Neuron (in vitro differentiated cells): ENCODE results near the gene SLC66A2.

ENCODE experiments used
- H2AFZ ChIP-seq: one replicate; pipeline ENCODE4 v1.6.1; 2013; ENCODE audit warnings: low read depth, mild to moderate bottlenecking, inconsistent platforms, low read length, moderate library complexity
- H3K27me3 ChIP-seq: one replicate; pipeline ENCODE4 v1.6.1; 2013; ENCODE audit warnings: low read length; ENCODE audit not compliant: insufficient read depth
- H3K36me3 ChIP-seq: one replicate; pipeline ENCODE4 v1.6.1; 2013; ENCODE audit warnings: low read length; ENCODE audit not compliant: insufficient read depth
- H3K4me1 ChIP-seq: one replicate; pipeline ENCODE4 v1.6.1; 2013; ENCODE audit warnings: low read length; ENCODE audit not compliant: insufficient read depth
- H3K4me3 ChIP-seq: 2 replicates; pipeline ENCODE4 v1.5.1; 2013; ENCODE audit warnings: mild to moderate bottlenecking, low read length, moderate library complexity
- H3K9me3 ChIP-seq: one replicate; pipeline ENCODE4 v1.6.1; 2013; ENCODE audit warnings: low read length

Gene SLC66A2

DNA sequence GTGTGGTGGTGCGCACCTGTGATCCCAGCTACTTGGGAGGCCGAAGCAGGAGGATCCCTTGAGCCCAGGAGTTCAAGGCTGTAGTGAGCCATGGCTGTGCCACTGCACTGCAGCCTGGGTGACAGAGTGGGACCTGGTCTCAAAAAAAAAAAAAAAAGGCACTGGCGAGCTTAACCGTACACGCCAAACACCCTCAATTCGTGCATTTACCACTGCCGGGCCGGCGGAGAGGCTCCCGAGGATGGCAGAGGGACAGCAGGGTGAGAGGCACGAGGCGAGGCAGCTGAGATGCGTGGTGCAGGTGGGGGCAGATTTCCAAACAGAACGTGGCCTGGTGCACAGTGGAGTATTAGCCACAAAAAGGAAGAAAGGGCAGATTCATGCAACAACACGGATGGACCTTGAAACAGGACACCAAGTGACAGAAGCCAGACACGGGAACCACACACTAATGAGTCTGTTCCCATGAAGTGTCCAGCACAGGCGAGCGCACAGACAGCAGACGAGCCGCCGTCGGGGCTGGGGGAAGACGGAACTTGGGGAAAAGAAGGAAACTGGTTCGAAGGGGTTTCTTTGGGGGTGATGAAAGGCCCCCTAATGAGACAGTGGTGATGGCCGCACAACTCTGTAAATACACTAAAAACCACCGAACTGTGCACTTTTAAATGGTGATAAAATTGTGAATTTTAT, 27.4 kb downstream of the SLC66A2 start:
- H3K4me1 ChIP-seq: no peaks in the 10 kb centered on the region
- H3K36me3 ChIP-seq: peaks cover 32% of the 10 kb centered on the region
- H3K9me3 ChIP-seq: peaks cover 37% of the 10 kb centered on the region
- H3K27me3 ChIP-seq: no peaks in the 10 kb centered on the region
- H2AFZ ChIP-seq: no peak overlapping the region
- no peak overlapping the region for H3K4me3 ChIP-seq

DNA sequence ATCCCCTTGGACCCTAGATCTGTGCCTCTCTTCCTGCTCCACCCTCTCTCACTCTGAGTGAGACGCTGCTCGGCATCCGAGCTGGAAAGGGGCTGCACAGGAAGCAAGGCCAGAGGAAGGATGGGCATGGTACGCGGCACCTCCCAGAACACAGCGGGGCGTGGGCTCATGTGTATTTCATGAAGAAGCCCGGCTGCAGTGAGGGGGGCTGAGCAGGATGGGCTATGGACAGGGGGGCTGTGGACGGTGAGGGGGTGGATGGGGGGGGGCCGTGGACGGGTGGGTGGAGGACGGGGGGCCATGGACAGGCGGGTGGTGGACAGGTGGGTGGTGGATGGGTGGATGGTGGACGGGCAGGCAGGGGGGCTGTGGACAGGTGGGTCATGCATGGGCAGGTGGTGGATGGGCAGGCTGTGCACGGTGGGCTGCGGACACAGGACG, 28.5 kb downstream of the SLC66A2 start:
- Histone ChIP-seq H2AFZ (no peak overlapping the region), H3K9me3 (peaks cover 37% of the 10 kb centered on the region), H3K27me3 (no peaks in the 10 kb centered on the region), H3K36me3 (peaks cover 32% of the 10 kb centered on the region), H3K4me3 (no peak overlapping the region), H3K4me1 (no peaks in the 10 kb centered on the region)

DNA sequence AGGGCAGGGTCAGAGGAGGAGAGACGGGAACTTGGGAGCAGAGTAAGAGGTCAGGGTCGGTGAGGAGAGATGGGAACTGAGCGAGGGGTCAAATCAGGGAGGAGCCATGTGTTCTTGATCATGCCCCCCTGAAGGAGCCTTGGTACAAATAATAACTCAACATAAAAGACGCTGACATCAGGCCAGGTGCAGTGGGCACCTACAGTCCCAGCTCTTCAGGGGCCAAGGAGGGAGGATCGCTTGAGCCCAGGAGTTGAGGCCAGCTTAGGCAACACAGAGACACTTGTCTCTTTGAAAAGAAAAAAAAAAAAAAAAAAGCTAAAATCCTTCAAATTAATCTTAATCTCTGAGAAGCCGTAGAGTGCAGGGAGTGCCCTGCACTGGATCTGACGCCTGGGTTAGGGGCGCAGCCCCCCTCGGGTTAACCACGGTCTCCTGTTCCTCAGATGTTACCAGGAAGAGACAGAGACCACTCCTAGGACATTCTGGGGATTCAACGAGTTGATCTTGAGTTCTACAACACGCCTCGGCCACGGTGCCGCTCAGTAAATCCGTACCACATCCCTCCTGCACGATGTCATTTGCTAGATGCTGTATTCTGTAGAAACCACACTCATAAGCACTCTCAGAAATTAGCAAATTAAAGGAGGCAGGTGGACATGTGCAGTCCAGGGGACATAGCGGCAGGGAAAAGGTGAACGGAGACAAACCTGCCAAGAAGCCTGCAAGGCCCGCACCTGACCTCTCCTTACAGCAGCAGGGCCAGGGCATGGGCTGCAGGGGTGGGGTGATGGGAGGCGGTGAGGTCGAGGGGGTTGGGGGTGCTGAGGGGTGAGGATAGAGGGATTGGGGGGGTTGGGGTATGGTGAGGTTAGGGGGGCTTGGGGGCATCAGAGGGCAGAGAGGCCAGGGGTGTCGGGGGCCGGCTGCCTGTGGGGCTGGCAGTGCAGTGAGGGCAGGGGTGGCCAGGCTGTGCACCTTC, 29.2 kb downstream of the SLC66A2 start:
- no peak overlapping the region for H2AFZ ChIP-seq
- H3K36me3 ChIP-seq: peaks cover 40% of the 10 kb centered on the region
- no peaks in the 10 kb centered on the region for H3K4me1 ChIP-seq
- peaks cover 39% of the 10 kb centered on the region for H3K9me3 ChIP-seq
- no peaks in the 10 kb centered on the region for H3K27me3 ChIP-seq
- H3K4me3 ChIP-seq: no peak overlapping the region

DNA sequence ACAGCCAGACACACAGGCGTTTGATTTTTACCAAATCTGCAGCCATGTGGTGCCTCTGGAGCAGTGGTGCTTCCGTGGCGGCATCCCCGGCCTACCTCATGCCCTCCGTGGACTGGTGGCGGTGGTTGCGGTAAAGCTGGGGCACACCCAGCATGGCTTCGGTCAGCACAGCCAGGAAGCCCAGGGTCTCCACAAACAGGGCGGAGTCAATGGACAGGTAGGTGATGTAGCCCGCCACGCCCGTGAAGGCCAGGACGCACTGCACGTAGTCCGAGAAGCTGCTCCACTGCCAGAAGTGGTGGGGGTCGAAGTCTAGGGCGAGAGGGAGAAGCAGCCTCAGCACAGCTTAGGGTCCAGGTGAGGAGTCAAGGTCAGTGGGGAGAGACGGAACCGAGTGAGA, 32.4 kb downstream of the SLC66A2 start:
- Histone ChIP-seq H2AFZ (no peak overlapping the region), H3K4me1 (no peaks in the 10 kb centered on the region), H3K9me3 (peaks cover 50% of the 10 kb centered on the region), H3K27me3 (no peaks in the 10 kb centered on the region), H3K36me3 (peaks cover 57% of the 10 kb centered on the region), H3K4me3 (no peak overlapping the region)

DNA sequence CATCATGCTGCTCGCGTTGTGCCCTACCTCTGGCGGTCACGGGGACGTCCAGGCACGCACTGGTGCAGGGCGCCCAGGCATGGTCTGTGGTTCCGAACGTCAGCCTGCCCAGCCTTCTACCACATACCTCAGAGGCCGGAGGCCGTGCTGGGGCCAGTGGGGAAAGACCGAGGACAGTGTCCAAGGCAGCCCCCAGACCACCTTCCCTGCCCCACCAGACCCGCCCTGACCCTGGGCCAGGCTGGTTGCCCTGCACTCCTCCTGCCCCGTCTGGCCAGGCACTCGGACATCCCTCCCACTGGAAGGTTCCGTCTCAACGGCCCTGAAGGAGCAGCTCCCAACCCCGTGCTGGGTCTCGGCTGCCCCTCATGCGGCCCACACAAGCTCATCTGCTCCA, 32.8 kb downstream of the SLC66A2 start:
- Histone ChIP-seq H2AFZ (no peak overlapping the region), H3K4me1 (no peaks in the 10 kb centered on the region), H3K9me3 (peaks cover 46% of the 10 kb centered on the region), H3K4me3 (no peak overlapping the region), H3K36me3 (peaks cover 54% of the 10 kb centered on the region), H3K27me3 (no peaks in the 10 kb centered on the region)

DNA sequence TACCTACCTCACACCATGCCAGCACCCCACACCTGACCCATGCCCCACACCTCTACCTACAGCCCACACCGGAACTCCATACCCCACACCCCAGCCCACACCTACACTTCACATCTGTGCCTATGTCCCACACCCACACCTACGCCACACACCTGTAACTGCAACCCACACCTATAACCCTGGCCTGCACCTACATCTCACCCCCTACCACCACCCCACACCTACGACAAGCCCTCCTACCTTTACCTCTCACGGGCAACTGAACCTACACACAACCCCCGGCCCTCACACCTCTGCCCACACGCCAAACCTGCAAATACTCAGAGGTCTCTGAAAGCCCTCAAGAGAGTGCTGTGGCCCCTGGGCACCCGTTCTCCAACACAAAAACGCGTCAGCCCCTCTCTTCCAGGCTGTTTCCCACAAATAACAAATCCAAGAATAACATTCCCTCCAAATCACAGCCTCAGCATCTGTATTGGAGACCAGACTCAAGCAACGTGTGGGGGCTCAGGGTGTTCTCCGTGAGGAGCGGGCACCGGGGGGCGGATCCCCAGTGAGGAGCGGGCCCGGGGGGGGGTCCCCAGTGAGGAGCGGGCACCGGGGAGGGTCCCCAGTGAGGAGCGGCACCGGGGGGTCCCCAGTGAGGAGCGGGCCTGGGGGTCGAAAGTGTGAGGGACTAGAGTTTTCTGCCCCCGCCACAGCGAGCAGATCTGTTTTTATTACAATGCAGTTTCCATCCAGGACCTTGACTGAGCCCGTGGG, 33.4 kb downstream of the SLC66A2 start:
- Histone ChIP-seq H3K36me3 (peaks cover 49% of the 10 kb centered on the region), H3K4me3 (no peak overlapping the region), H3K9me3 (peaks cover 42% of the 10 kb centered on the region), H2AFZ (no peak overlapping the region), H3K27me3 (no peaks in the 10 kb centered on the region), H3K4me1 (no peaks in the 10 kb centered on the region)

DNA sequence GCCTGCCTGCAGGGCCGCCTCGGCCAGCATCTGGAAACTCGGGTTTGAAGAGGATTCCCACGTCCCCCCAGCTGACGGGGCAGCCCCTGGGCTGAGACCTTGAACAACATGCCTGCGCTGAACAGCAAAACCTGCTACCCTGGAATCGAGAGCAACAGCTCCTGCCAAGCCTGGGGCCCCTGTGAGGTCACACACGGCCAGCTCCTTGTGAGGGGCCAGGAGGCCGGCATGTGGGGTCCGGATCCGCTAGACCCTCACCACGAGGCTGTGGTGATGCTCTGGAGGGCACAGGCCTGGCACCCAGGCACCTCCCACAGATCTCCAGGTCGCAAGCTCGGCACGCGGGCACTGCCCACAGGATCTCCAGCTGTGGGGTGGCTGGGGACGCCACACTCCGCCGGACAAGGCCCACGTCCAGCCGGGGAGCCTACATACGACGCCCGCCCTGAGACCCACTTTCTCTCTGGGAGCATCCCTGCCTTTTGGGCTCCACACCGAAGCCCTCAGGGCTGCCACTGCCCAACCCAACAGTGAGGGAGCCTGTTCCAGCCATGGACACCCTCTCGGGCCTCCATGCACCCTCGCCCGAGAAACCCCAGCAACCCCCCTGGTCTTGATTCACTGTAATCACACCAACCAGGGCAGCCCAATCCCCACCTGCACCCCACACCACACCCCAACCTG, 34.1 kb downstream of the SLC66A2 start:
- H2AFZ ChIP-seq: no peak overlapping the region
- H3K9me3 ChIP-seq: peaks cover 41% of the 10 kb centered on the region
- H3K27me3 ChIP-seq: no peaks in the 10 kb centered on the region
- H3K4me1 ChIP-seq: no peaks in the 10 kb centered on the region
- H3K36me3 ChIP-seq: peaks cover 49% of the 10 kb centered on the region
- H3K4me3 ChIP-seq: no peak overlapping the region

DNA sequence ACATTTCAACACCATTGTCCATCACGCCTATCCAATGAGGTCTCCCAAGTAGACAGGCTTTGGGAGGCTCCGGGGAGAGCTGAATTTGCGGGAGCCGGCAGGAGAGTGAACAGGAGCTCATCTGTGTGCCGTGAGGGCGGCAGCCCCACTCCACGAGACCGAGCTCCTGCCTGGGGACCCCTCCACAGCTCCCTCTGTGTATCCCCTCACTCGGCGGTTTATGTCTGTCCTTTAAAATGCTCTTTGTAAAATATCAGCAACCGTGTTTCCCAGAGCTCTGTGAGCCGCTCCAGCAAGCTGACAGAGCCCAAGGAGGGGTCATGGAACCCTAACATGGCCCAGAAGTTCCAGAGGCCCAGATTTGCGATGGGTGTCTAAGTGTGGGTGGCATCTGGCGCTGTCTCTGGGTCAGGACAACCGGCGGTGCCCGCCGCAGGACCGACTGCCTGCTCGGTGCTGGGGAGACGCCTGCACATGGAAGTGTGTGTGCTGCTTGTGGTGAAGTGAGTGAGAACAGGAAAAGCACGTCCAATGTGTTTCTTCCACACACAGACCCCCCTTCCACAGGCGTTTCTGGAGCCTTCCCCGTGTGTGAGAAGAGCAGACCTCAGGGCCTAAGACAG, 34.8 kb downstream of the SLC66A2 start:
- H3K9me3 ChIP-seq: peaks cover 40% of the 10 kb centered on the region
- peaks cover 49% of the 10 kb centered on the region for H3K36me3 ChIP-seq
- no peak overlapping the region for H3K4me3 ChIP-seq
- H3K27me3 ChIP-seq: no peaks in the 10 kb centered on the region
- no peaks in the 10 kb centered on the region for H3K4me1 ChIP-seq
- H2AFZ ChIP-seq: no peak overlapping the region

DNA sequence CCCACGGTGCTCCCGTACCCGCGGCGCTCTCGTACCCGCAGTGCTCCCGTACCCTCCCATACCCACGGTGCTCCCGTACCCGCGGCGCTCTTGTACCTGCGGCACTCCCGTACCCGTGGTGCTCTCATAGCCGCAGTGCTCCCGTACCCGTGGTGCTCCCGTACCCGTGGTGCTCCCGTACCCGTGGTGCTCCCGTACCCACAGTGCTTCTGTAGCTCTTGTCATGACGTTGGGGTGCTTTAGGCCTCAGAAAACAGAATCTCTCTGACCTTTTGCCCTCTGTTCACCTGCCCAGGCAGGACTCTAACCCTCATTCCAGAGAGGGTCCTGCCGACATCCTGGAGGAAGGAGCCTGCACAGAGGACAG, 35.3 kb downstream of the SLC66A2 start:
- Histone ChIP-seq H3K36me3 (peaks cover 49% of the 10 kb centered on the region), H3K4me3 (no peak overlapping the region), H3K4me1 (no peaks in the 10 kb centered on the region), H3K9me3 (peaks cover 40% of the 10 kb centered on the region), H3K27me3 (no peaks in the 10 kb centered on the region), H2AFZ (no peak overlapping the region)

DNA sequence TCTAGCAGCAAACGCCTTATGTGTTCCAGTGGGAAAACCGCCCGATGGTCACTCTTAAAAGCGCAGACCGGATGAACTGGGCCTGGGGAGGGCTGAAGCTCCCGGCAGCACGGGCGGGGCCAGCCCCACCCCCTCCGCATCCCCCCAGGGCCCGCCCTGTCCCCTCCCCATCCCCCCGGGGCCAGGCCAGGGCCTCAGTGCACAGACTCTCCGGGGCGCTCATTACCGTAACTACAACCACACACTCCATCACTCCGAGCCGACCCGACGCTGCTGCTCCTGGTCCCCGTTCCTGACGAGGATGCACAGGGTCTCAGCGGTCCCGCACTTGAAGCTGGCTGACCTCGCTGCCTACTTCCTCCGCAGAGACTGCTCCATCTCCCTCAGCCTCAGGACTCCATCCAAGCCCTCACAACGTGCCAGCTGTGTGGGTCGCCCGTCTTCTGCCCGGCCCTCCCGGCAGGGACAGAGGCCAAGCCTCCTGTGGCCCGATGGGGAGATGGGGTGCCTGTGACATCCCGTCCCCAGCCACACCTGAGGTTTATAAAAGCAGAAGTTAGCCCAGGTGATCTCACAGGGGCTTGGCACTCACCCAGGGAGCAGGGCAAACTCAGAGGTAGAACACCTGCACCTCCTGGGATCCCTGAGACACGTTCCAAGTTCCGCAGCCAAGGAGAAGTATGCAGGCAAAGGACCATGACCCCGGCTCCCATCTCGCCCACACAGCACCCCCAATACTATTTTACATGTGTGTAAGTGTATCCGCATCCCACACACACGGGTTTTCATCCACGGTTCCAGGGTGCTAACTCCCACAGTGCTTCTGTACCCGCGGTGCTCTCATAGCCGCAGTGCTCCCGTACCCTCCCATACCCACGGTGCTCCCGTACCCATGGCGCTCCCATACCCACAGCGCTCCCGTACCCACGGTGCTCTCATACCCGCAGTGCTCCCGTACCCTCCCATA, 36.0 kb downstream of the SLC66A2 start:
- Histone ChIP-seq H3K9me3 (peaks cover 40% of the 10 kb centered on the region), H3K4me3 (no peak overlapping the region), H2AFZ (no peak overlapping the region), H3K4me1 (no peaks in the 10 kb centered on the region), H3K36me3 (peaks cover 49% of the 10 kb centered on the region), H3K27me3 (no peaks in the 10 kb centered on the region)

DNA sequence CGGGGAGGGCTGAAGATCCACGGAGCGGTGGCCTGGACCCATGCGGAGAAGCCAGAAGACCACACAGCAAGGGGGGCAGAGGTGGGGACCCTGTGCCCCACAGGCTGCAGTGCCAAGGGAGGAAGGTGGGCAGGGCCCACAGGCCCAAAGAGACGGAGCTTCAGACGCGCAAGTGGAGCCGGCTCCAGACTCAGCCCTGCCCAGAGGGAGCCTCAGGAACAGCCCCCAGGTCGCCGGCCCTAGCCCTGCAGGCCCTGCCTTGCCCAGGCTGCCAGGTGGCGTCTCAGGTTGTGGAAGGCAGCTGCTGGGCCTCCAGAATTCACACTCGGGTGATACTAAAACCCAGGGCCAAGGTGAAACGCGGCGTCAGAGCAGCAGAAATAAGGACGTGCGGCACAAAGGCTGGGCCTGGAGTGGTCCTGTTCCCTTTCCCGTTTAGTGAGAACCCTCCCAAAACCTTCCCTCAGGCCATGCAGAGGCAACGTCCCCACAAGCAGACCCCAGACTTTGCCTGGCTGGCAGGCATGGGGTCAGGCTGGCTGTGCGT, 36.8 kb downstream of the SLC66A2 start:
- peaks cover 49% of the 10 kb centered on the region for H3K36me3 ChIP-seq

More for the DNA sequence above, 36.8 kb downstream of the SLC66A2 start:
- no peak overlapping the region for H3K4me3 ChIP-seq
- no peak overlapping the region for H2AFZ ChIP-seq
- peaks cover 40% of the 10 kb centered on the region for H3K9me3 ChIP-seq
- no peaks in the 10 kb centered on the region for H3K27me3 ChIP-seq
- no peaks in the 10 kb centered on the region for H3K4me1 ChIP-seq
